ENCODE results near the gene ANXA2R. TPM values are rescaled to one million over a fixed set of nuclear protein-coding genes. Genes with fewer than 3 reads are reported as not detected.

The ANXA2R gene
- total and polyA plus RNA-seq, 5 donors from 2014 or later: 35.8 to 69.7 (median 43.3) TPM

- Mint-ChIP-seq H3K36me3 (no peaks in the 10 kb centered on the region), H3K27ac (no peak overlapping the region), H3K4me1 (peaks cover 10 to 34% (median 20%) of the 10 kb centered on the region in 4 donors), H3K9me3 (no peaks in the 10 kb centered on the region), H3K27me3 (peaks cover 10% of the 10 kb centered on the region), H3K4me3 (peak overlapping the region in 1 of 4 donors; percentile 16)
- ATAC-seq (ENCODE audit: low read depth in 2 of 2): no peak
- Histone ChIP-seq H3K27ac (ENCODE audit: insufficient read depth, low read length, poor library complexity, severe bottlenecking) (no peak overlapping the region), H3K4me1 (ENCODE audit: control insufficient read depth, insufficient read depth, low read length, poor library complexity, severe bottlenecking) (peaks cover 19% of the 10 kb centered on the region), H3K27me3 (ENCODE audit: control insufficient read depth, insufficient read depth, low read length) (no peaks in the 10 kb centered on the region), H3K36me3 (ENCODE audit: control insufficient read depth, insufficient read depth, low read length) (no peaks in the 10 kb centered on the region), H3K4me3 (ENCODE audit: low read depth, low read length) (no peak overlapping the region), H3K9me3 (ENCODE audit: control insufficient read depth in 2 of 2, low read length in 2 of 2) (no peaks in the 10 kb centered on the region)
- no peak for DNase-seq
These were observed 35.1 kb downstream of the ANXA2R start for GRCh38 chr5:43005031-43005430.

- Histone ChIP-seq H3K4me1 (ENCODE audit: control insufficient read depth, insufficient read depth, low read length, poor library complexity, severe bottlenecking) (peaks cover under 1% of the 10 kb centered on the region), H3K9me3 (ENCODE audit: control insufficient read depth in 2 of 2, low read length in 2 of 2) (no peaks in the 10 kb centered on the region), H3K4me3 (ENCODE audit: low read depth, low read length) (no peak overlapping the region), H3K27me3 (ENCODE audit: control insufficient read depth, insufficient read depth, low read length) (no peaks in the 10 kb centered on the region), H3K36me3 (ENCODE audit: control insufficient read depth, insufficient read depth, low read length) (no peaks in the 10 kb centered on the region), H3K27ac (ENCODE audit: insufficient read depth, low read length, poor library complexity, severe bottlenecking) (no peak overlapping the region)
- ATAC-seq (ENCODE audit: low read depth in 2 of 2) (no peak), DNase-seq (no peak)
- peaks cover 0 to 12% (median 8%) of the 10 kb centered on the region in 4 donors for H3K4me1 Mint-ChIP-seq
- peaks cover 4% of the 10 kb centered on the region for H3K27me3 Mint-ChIP-seq
- H3K9me3 Mint-ChIP-seq: no peaks in the 10 kb centered on the region
- no peaks in the 10 kb centered on the region for H3K36me3 Mint-ChIP-seq
- no peak overlapping the region for H3K4me3 Mint-ChIP-seq
- no peak overlapping the region for H3K27ac Mint-ChIP-seq
These were observed 38.4 kb downstream of the ANXA2R start for GRCh38 chr5:43001748-43002147.

- H3K4me1 Mint-ChIP-seq: peaks cover 0 to 16% (median 8%) of the 10 kb centered on the region in 4 donors
- no peaks in the 10 kb centered on the region for H3K9me3 Mint-ChIP-seq
- H3K4me3 Mint-ChIP-seq: no peak overlapping the region
- ATAC-seq (ENCODE audit: low read depth in 2 of 2): no peak
- peaks cover 4% of the 10 kb centered on the region for H3K27me3 Mint-ChIP-seq
- H3K36me3 Mint-ChIP-seq: no peaks in the 10 kb centered on the region
- Histone ChIP-seq H3K4me3 (ENCODE audit: low read depth, low read length) (no peak overlapping the region), H3K4me1 (ENCODE audit: control insufficient read depth, insufficient read depth, low read length, poor library complexity, severe bottlenecking) (peaks cover 9% of the 10 kb centered on the region), H3K27ac (ENCODE audit: insufficient read depth, low read length, poor library complexity, severe bottlenecking) (no peak overlapping the region), H3K9me3 (ENCODE audit: control insufficient read depth in 2 of 2, low read length in 2 of 2) (no peaks in the 10 kb centered on the region), H3K36me3 (ENCODE audit: control insufficient read depth, insufficient read depth, low read length) (no peaks in the 10 kb centered on the region), H3K27me3 (ENCODE audit: control insufficient read depth, insufficient read depth, low read length) (no peaks in the 10 kb centered on the region)
- no peak for DNase-seq
- H3K27ac Mint-ChIP-seq: peak overlapping the region in 1 of 3 donors; percentile 71
These were observed 39.2 kb downstream of the ANXA2R start for GRCh38 chr5:43000914-43001313.

GRCh38 chr5:43000111-43000840 is 39.8 kb downstream of the ANXA2R start:
- Mint-ChIP-seq H3K27me3 (peaks cover 4% of the 10 kb centered on the region), H3K36me3 (no peaks in the 10 kb centered on the region), H3K27ac (no peak overlapping the region), H3K4me3 (peak overlapping the region in 1 of 4 donors; percentile 47), H3K4me1 (peaks cover 0 to 21% (median 10%) of the 10 kb centered on the region in 4 donors), H3K9me3 (no peaks in the 10 kb centered on the region)
- H3K27me3 ChIP-seq (ENCODE audit: control insufficient read depth, insufficient read depth, low read length): no peaks in the 10 kb centered on the region
- no peak for DNase-seq
- no peaks in the 10 kb centered on the region for H3K9me3 ChIP-seq (ENCODE audit: control insufficient read depth in 2 of 2, low read length in 2 of 2)
- no peak overlapping the region for H3K27ac ChIP-seq (ENCODE audit: insufficient read depth, low read length, poor library complexity, severe bottlenecking)
- H3K36me3 ChIP-seq (ENCODE audit: control insufficient read depth, insufficient read depth, low read length): no peaks in the 10 kb centered on the region
- peaks cover 13% of the 10 kb centered on the region for H3K4me1 ChIP-seq (ENCODE audit: control insufficient read depth, insufficient read depth, low read length, poor library complexity, severe bottlenecking)
- no peak for ATAC-seq (ENCODE audit: low read depth in 2 of 2)
- no peak overlapping the region for H3K4me3 ChIP-seq (ENCODE audit: low read depth, low read length)

- ATAC-seq (ENCODE audit: low read depth in 2 of 2): no peak
- peak overlapping the region; percentile 100 for H3K27ac Mint-ChIP-seq
- H3K4me1 ChIP-seq (ENCODE audit: control insufficient read depth, insufficient read depth, low read length, poor library complexity, severe bottlenecking): peaks cover 26% of the 10 kb centered on the region
- peaks cover 0 to 2% (median 0%) of the 10 kb centered on the region in 7 donors for H3K9me3 Mint-ChIP-seq
- no peaks in the 10 kb centered on the region for H3K36me3 ChIP-seq (ENCODE audit: control insufficient read depth, insufficient read depth, low read length)
- peak overlapping the region; percentile 100 for H3K4me3 ChIP-seq (ENCODE audit: low read depth, low read length)
- H3K27me3 ChIP-seq (ENCODE audit: control insufficient read depth, insufficient read depth, low read length): no peaks in the 10 kb centered on the region
- H3K4me3 Mint-ChIP-seq: peak overlapping the region; percentile 98 to 100 (median 100)
- peak overlapping the region; percentile 96 for H3K27ac ChIP-seq (ENCODE audit: insufficient read depth, low read length, poor library complexity, severe bottlenecking)
- no peak for DNase-seq
- no peaks in the 10 kb centered on the region for H3K9me3 ChIP-seq (ENCODE audit: control insufficient read depth in 2 of 2, low read length in 2 of 2)
- H3K36me3 Mint-ChIP-seq: no peaks in the 10 kb centered on the region
- H3K4me1 Mint-ChIP-seq: peaks cover 0 to 39% (median 24%) of the 10 kb centered on the region in 4 donors
- peaks cover 29% of the 10 kb centered on the region for H3K27me3 Mint-ChIP-seq
These were observed 44.8 kb downstream of the ANXA2R start for GRCh38 chr5:42995360-42995751.

- Histone ChIP-seq H3K4me3 (ENCODE audit: low read depth, low read length) (peak overlapping the region; percentile 100), H3K4me1 (ENCODE audit: control insufficient read depth, insufficient read depth, low read length, poor library complexity, severe bottlenecking) (peaks cover 32% of the 10 kb centered on the region), H3K9me3 (ENCODE audit: control insufficient read depth in 2 of 2, low read length in 2 of 2) (no peaks in the 10 kb centered on the region), H3K36me3 (ENCODE audit: control insufficient read depth, insufficient read depth, low read length) (no peaks in the 10 kb centered on the region), H3K27me3 (ENCODE audit: control insufficient read depth, insufficient read depth, low read length) (no peaks in the 10 kb centered on the region), H3K27ac (ENCODE audit: insufficient read depth, low read length, poor library complexity, severe bottlenecking) (peak overlapping the region; percentile 96)
- H3K4me1 Mint-ChIP-seq: peaks cover 3 to 42% (median 28%) of the 10 kb centered on the region in 4 donors
- H3K4me3 Mint-ChIP-seq: peak overlapping the region; percentile 98 to 100 (median 100)
- H3K27me3 Mint-ChIP-seq: peaks cover 27% of the 10 kb centered on the region
- ATAC-seq (ENCODE audit: low read depth in 2 of 2) (peak; percentile 67 to 69), DNase-seq (peak; percentile 78 to 94 (median 88))
- H3K9me3 Mint-ChIP-seq: peaks cover 0 to 2% (median 0%) of the 10 kb centered on the region in 7 donors
- H3K36me3 Mint-ChIP-seq: no peaks in the 10 kb centered on the region
- H3K27ac Mint-ChIP-seq: peak overlapping the region; percentile 100
These were observed 45.4 kb downstream of the ANXA2R start for GRCh38 chr5:42994555-42995359.

GRCh38 chr5:42994246-42994554 is 45.9 kb downstream of the ANXA2R start:
- ATAC-seq (ENCODE audit: low read depth in 2 of 2): no peak

More at GRCh38 chr5:42994246-42994554, 45.9 kb downstream of the ANXA2R start:
- Mint-ChIP-seq H3K27me3 (peaks cover 25% of the 10 kb centered on the region), H3K4me1 (peaks cover 8 to 44% (median 33%) of the 10 kb centered on the region in 4 donors), H3K4me3 (peak overlapping the region; percentile 98 to 100 (median 100)), H3K27ac (peak overlapping the region; percentile 100), H3K36me3 (no peaks in the 10 kb centered on the region), H3K9me3 (peaks cover 0 to 2% (median 0%) of the 10 kb centered on the region in 7 donors)
- H3K36me3 ChIP-seq (ENCODE audit: control insufficient read depth, insufficient read depth, low read length): no peaks in the 10 kb centered on the region
- H3K27ac ChIP-seq (ENCODE audit: insufficient read depth, low read length, poor library complexity, severe bottlenecking): peak overlapping the region; percentile 96
- H3K27me3 ChIP-seq (ENCODE audit: control insufficient read depth, insufficient read depth, low read length): no peaks in the 10 kb centered on the region
- peak overlapping the region; percentile 100 for H3K4me3 ChIP-seq (ENCODE audit: low read depth, low read length)
- H3K9me3 ChIP-seq (ENCODE audit: control insufficient read depth in 2 of 2, low read length in 2 of 2): no peaks in the 10 kb centered on the region
- peaks cover 36% of the 10 kb centered on the region for H3K4me1 ChIP-seq (ENCODE audit: control insufficient read depth, insufficient read depth, low read length, poor library complexity, severe bottlenecking)
- no peak for DNase-seq

Data from CD4-positive, CD25-positive, alpha-beta regulatory T cell (primary cell).